ENCODE measurements around the gene BCAS3.

DNA sequence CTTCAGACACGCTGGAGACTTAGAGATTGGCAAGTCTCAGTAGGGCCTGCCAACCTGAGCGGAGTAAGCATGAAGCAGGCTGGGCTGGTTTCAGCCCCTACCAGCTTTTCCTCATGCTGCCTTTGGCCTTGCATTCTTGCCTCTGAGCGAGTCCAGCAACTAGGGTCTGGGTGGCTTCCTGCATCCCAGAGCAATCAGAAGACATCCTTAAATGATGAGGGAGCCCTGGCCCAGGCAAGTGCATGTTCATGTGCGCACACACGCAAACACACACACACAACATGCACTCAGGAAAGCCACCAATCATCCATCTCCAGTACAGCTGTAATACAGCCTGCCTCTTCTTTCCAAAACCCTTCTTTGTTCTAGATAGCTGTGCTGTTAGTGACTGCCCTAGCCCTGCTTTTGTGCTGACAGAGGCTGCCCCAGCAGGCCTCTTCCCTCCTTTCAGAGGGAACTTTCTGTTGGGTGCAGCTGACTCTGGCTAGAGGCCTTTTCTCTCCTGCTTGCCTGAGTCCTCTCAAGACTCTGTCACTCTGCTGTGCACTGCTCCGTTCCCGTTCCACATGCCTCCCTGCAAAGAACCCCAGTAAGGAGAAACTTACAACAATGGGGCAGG lies 691.3 kb downstream of the BCAS3 start:
- TF ChIP-seq, protein P1, sequence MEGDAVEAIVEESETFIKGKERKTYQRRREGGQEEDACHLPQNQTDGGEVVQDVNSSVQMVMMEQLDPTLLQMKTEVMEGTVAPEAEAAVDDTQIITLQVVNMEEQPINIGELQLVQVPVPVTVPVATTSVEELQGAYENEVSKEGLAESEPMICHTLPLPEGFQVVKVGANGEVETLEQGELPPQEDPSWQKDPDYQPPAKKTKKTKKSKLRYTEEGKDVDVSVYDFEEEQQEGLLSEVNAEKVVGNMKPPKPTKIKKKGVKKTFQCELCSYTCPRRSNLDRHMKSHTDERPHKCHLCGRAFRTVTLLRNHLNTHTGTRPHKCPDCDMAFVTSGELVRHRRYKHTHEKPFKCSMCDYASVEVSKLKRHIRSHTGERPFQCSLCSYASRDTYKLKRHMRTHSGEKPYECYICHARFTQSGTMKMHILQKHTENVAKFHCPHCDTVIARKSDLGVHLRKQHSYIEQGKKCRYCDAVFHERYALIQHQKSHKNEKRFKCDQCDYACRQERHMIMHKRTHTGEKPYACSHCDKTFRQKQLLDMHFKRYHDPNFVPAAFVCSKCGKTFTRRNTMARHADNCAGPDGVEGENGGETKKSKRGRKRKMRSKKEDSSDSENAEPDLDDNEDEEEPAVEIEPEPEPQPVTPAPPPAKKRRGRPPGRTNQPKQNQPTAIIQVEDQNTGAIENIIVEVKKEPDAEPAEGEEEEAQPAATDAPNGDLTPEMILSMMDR (IDR thresholded peaks at IDR 0.05), result no peak
- no peak for TF ChIP-seq POLR2A (IDR thresholded peaks at IDR 0.05)

Data from heart left ventricle (tissue), 13 donors.